GM19351 (cell line): ENCODE measurements around the gene SLC24A3.

Experiments
- ATAC-seq: cut with Tn5 transposase; IDR thresholded peaks from one replicate; pipeline ENCODE4 v1.9.1; 2021; ENCODE audit warnings: mild to moderate bottlenecking, moderate library complexity; ENCODE audit not compliant: unreplicated experiment

SLC24A3 gene

DNA sequence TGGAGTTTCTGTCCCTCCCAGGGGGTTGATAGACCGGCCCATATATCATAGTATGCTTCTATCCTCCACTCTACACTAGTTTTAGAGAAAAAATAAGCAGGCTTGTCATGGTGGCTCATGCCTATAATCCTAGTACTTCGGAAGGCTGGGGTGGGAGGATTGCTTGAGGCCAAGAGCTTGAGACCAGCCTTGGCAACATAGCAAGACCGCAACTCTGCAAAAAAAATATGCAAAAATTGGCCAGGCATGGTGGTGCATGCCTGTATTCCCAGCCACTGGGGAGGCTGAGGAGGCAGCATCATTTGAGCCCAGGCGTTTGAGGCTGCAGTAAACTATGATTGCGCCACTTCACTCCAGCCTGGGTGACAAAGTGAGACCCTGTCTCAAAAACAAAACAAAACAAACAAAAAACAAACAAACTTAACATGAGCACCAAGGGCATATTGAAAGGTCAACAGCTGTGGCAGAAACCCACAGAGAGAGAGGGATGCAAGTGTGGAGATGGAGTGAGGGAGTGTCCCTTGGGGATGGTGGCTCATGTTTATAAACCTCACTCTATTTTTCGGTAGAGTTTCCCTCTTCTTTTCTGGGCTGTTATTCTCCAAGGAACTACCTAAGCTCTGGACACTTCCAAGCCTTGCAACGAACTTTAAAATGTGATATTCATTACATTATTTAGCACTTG is 24.1 kb downstream of the SLC24A3 start:
- ATAC-seq: no peak

DNA sequence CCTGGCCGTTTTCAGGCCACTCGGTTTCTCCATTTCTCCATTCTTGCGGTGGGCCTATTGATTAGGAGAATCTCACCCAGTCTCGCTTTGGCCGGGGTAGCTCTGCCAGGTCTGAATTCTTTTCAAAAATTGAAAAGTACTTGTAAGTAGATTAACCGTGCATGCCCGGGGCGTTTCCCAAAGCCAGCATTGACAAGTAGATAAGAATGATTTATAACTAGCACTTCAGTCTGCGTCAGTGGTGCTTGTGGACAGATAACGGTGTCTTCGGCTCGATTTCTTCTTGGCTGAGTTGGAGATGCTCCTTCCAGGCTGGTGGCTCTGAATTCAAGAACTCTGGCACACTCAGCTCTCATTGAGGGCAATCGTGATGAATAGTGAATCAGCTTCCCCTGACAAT is 29.0 kb downstream of the SLC24A3 start:
- no peak for ATAC-seq

DNA sequence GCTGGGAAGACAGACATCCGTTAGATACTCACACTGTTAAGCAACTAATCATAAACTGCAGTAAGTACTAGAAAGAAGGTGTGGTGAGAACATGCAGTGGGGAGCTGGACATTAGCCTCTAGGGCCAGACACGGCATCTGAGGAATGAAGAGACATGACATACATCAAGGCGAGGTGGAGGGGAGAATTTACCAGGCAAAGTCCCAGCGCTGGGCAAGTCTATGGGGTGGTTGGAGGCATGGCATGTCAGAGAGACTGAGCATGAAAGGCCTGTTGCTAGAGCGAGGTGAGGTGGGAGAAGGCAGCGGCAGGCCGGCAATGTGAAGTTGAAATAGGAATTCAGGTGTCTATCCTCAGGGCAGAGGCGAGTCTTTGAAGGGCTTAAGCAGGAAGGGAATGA is 31.8 kb downstream of the SLC24A3 start:
- ATAC-seq: no peak

DNA sequence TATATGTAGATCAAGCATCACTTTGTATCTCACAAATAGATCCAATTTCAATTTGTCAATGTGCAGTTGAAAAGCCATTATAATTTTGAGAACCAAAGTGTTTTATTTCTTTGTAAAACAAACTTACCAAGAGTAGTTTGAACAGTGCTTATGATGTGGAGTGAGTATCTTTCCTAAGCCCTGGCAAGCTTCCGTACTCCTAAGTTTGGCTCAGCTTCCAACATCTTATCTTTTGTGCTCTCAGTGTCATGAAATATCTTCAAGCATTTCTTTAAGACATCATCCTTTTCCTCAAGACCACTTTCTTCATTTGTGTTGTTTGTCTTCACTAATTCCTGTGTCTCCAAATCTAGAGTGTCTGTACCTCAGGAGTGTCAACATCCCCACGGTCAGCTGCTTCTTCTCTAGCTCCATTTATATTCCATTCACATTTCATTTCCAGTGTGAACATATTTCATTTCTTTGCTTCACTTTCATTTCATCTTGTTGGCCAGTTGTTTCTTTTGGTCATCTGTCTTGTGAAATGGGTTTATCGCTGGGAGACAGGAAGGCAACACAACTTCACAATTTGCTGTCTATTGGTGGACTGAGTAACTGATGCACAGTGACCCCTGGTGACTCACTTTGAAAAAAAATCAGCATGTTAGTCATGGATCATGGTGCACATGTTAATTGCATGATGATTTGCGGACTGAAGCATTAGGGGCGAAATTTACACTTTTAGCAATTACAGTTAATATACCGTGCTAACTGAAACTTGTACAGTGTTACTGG is 36.9 kb downstream of the SLC24A3 start:
- no peak for ATAC-seq

DNA sequence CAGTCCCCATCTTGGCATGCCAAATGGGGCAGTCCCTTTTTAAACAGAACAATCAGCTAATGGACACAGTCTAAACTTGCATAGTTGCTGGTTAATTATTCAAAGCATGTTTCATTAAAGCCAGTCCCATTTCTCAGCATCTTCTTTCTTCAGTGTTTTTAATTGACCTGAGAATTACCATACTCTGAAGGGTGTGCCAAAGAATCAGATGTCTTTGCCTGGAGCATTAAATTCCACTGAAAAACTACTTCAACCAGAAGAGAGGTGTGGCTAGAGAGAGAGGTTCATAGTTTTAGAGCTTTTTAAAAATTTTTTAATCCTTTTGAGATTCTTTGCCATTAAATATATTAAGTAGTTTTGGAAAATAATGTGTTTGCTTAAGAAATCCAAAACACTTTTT is 37.9 kb downstream of the SLC24A3 start:
- ATAC-seq: no peak

DNA sequence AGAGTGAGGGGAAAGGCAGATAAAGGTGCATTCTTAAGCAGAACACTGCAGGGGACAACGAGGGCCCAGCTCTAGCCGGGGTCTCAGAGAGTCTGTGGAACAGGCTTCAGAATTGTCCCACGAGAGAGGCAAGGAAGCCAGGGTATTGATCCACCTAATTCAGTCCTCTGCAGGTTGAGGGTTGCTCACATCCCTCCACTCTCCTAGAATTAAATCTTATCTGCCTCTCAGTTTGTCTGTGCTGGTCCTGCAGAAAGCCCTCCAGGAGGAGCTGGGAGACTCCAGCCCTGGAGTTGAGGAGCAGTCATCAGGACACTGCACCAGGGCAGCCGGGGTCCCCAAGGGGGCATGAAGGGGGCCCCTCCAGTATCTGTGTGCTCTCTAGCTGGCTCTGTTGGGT is 39.1 kb downstream of the SLC24A3 start:
- ATAC-seq: no peak

DNA sequence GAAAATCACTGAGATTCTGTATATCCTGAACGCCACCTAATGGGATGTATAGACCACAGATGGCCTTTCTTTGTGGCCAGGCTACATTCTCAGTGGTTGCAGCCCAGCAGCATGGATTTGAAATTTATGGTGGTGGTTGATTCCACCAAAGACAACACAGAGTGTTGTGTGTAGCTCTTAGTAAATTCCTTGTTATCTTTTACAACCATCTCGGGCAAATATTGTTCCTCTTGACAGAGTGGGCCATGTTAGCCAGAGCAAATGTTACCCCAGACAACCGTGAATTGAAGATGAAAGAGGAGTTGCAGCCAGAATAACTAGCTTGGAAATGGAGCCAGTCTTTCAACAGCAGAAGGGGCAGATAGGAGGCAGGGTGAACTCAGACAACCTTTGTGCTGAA is 39.5 kb downstream of the SLC24A3 start:
- no peak for ATAC-seq

DNA sequence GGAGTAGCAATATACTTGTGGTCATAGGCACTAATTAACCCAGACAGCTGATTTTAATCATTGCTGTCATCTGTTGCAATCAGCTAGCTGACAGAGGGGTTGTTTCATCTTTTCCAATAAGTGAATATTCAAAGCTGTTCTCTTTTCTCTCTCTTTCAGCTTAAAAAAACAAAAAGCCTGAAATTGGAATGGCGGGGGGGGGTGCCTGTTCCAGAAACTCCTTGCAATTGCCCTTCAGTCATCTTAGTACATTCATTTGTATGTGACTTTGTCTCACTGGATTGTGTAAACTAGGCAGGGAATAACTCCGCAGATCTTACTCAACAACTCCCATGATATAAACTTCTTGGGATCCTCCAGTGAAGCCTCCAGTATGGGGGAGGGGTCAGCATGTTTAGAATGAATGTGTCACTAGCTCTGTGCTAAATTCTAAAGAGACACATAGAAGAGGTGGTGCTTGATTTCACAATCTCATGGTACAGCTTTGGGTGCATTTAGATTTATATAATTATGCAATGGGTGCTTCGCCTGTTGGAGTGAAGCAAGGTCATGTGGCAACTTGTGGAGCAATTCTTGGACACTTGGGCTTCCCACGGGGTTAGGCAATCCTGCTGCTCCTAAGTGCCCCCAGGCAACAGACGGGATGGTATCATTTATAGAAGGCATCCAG is 40.1 kb downstream of the SLC24A3 start:
- ATAC-seq: no peak

DNA sequence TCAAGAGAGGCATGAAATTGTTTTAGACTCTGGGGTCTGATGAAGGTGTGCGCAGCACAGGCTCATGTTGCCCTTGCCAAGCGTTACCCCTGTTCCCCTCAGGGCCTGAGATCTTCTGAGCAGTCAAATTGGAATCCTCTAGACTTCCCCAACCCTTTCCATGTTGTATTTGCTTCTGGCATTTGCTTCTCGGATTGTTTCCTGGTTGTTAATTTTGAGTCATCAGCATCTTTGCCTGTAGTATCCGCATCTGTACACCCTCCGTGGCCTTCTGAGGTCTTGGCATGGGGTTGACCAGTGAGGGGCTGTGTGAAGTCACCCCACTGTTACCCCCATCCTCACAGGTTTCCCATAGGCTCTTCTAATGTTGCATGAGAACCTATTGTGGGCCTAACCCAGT is 40.9 kb downstream of the SLC24A3 start:
- ATAC-seq: no peak

DNA sequence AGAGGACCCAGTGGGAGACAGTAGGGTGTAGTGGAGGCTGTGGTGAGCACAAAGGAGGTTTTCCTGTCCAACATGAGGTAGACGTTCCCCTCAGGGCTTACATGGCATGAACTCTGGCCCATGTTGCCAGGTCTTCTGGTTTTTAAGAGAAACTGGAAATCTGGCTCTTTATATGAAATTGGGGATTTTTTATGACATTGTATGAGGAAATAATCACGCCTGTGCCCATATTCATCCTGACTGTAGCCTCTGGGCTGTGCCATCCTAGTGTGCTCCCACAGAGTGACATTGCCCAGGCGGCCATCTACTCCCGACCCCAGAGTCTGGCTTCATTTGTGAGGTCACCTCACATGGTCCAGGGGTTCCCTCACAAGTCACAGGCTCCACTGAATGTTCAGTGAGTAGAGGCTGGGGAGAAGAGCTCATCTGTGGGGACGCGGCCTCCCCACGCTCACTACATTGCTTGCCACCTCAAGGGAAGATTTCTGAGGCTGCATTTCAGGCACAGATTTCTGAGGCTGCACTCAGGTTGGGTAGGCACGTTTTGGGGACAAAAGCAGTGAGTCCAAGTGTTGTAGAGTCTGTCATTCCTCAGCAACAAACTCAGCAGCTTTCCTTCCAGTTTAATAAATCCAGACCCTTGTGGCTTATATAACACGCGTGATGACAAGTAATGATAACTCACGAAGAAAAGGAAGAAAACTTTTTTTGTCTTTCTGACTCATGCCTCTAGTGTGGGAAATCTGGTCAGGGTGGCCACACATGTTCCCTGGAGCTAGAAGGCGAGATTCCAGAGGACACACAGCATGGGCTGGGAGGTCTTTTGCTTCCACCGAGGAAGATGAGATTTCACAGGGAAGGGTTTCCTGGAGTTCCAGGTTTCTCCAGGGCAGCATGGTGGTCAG is 41.7 kb downstream of the SLC24A3 start:
- no peak for ATAC-seq

DNA sequence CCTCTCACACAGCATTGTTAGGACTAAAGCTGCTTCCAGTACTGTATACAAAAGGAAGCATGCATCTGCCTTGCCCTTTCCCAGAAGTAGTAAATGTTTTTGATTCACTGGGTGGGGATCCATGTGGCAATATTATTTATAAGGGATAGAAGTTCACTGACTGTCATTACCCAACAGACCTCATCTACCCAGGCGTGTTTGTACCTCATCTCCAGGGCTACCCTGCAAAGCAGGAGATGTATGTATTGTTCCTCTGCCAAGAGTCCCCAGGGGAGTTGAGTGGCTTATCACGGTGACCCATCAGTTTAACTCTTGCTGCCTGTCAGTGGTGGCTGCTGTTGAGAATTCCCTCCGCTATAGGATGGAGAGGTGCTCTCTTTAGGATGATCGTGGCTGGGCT is 42.5 kb downstream of the SLC24A3 start:
- ATAC-seq: no peak

DNA sequence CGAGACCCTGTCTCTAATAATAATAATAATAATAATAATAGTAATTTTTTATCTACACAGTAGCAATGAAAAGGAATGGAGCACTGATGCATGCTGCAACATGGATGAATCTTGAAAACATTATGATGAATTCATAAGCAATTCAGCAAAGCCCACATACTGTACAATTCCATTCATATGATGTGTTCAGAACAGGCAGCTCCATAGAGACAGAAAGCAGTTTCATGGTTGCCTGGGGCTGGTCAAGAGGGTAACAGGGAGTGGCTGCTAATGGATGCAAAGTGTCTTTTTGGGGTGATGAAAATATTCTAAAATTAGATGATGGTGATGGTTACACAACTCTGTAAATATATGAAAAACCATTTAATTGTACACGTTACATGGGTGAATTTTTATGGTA is 43.6 kb downstream of the SLC24A3 start:
- no peak for ATAC-seq

DNA sequence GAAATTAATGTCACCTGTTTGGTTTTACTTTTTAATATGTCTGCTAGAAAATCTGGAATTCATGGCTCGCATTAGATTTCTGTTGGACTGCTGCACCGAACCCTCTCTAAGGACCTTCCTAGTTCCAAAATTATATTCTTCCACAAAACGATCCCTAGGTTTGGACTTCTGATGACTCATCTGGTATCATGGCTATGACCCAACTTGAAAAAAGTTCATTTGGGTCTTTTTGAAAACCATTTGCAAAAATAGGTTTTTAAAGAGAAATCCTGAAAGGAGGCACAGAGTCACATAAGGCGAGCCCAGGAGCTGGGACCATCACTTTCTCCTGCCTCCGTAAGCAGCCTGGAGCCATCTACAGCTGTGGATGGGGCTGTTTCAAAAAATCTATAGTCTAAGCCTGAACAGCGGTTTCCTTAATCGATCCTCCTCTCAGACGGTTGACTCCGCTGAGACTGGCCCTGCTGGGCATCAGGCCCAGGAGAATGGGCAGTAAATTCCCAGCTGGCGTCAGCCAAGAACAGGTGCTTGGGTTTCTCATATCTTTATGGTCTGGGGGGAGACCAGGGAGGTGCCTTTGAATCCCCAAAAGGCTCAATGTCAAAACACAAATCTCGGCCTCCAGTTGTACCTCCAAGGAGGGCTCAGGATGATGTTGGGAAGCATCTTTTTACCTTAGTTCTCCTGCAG is 44.6 kb downstream of the SLC24A3 start:
- ATAC-seq: no peak

DNA sequence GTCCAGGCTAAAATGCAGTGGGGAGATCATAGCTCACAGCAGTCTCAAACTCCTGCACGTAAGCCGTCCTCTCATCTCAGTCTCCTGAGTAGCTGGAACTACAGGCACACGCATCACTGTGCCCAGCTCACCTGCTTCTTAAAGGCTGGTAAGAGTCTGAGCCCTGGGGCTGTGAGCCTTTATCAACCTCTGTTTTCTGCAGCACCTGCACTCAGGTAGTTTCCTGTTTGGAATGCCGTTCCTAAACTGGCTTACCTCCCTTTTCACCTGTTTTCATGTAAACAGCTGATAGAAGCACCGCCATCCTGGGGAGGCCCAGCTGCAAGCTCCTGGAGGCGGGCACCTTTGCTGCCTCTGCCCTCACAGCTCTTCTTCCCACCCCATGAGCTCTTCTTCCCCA is 45.4 kb downstream of the SLC24A3 start:
- no peak for ATAC-seq

DNA sequence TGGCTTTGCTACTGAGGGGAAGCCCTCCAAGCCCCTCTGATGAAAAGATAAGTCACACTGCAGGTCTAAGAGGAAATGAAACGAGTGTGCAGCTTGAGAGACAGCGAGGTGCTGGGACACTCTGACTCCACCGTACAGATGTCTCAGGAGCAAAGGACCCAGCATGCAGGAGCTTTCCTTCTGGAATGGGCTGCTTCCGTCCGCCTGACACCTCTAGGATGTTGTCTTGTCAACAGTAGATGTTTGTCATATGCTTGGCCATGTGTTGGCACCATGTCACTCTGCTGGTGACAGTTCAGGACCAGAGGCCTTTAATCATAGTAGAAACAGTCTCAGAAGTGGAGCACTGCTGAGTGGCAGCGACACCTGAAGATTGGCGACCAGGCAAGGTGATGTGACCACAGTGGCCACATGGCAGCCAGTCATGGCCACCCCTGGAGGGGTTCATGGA is 46.7 kb downstream of the SLC24A3 start:
- no peak for ATAC-seq

DNA sequence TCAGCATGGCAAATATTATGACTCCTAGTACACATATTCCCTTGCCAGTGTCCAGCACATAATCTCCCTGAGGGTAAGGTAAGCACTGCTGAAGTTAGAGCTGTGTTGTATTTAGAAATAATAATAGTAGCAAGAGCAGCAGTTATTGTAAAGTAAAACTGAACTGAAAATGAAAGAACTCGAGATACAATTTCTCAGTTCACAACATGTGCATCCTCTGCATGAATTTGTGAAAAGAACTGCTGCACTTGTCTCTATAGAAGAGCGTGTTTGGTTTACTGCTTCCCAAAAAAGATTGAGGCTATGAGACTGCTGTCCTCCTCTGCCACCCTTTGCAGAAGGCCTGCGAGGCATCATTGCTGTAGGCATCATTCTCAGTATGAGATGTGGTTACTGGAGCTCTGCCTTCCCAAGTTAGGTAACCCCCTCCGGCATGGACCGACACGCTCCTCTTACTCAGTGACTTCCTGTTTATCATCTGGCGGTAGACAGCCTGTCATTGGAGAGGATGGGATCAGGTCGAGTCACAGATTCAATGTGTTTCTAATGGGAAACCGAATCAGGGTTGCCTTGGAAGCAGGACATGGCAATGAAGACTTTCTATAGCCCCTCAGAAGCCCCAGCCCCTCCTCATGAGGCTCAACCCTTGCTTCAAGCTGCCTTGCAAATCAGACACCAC is 48.1 kb downstream of the SLC24A3 start:
- peak; percentile 65 for ATAC-seq

DNA sequence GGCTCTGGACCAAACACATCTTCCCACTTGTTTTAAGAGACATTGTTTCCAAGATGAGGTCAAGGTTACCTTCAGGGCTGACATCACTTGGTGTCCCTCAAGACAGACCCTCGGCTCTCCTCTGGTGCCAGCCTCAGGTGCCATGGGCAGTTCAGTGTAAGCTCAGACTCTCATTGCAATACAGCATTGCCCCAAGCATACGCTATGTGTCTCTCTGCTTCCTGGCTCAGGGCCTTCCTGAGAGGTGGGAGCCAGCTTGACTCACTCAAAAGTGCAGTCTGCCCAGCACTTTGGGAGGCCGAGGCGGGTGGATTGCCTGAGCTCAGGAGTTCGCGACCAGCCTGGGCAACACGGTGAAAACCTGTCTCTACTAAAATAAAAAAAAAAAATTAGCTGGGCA is 51.7 kb downstream of the SLC24A3 start:
- no peak for ATAC-seq

DNA sequence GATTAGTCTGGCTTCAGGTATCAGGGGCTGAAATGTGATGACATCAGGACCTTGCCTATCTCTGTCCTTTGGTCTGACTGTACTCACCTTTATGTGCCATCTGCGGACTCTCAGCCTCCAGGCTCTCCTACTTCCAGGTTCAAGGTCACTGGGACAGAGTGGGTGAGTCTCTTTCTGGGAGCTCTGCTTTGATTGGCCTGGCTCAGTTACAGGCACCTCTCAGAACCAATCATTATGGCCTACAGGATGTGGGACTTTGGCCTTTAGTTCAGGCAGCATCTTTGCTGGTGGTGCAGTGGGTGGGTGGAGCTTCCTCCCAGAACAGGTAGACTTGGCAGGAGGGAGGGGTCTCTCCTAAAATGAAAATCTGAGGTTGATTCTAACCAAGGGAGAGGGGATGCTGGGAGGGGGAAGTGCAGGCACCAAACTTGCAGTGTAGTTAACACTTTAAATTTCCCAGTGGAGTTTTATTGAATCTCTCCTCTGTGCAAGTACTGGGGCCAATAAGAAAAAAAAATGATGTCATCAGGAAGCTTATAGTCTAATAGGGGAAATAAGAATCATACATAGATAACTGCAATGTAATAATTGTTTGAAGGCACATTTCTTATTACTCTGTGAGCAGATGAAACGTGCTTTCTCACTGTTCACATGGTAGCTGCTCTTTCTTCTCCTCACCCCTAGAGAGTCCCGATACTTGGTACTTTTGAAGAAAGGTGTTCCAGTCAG is 53.4 kb downstream of the SLC24A3 start:
- peak; percentile 70 for ATAC-seq

DNA sequence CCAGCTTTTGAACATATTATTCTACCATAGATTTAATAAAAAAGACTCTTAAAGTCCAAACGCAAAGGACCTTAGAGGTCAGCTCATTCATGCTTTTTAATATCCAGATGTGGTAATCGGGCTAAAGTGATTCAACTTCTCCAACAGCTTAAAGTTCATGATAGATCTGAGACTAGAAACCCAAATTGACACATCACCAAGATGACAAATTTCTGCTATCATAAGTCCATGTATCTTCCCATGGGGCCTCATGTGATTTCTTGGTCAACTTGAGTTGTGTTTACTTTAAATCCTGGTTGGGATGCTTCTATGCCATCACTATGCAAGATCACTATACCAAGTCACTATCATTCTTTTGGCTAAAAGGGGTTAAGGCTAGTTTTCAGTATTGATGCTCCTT is 56.0 kb downstream of the SLC24A3 start:
- ATAC-seq: no peak
